ENCODE data around the gene PCDHGA10.
"Not testable (repeated sequence)": the region's sequence is repeated elsewhere in the genome, so short reads cannot be mapped to it uniquely, and the experiment has no call there.

PCDHGA10 gene

GRCh38 chr5:141393267-141393666 lies 19.5 kb upstream of the PCDHGA10 start:
- no peak for DNase-seq

GRCh38 chr5:141394401-141395187 lies 18.2 kb upstream of the PCDHGA10 start:
- not testable (repeated sequence) for DNase-seq

- not testable (repeated sequence) for DNase-seq
Observed at GRCh38 chr5:141397756-141398551, 14.8 kb upstream of the PCDHGA10 start, which contains the start of gene PCDHGB5. Gene PCDHGB5 (plus strand): TSS chr5:141397947. CDS start chr5:141398128, 181 bp downstream.

- no peak for DNase-seq
Observed at GRCh38 chr5:141398608-141399007, 14.2 kb upstream of the PCDHGA10 start.

GRCh38 chr5:141399555-141400258 lies 13.1 kb upstream of the PCDHGA10 start:
- no peak for DNase-seq

GRCh38 chr5:141402553-141403243 lies 10.1 kb upstream of the PCDHGA10 start, which contains the start of gene PCDHGA9:
Gene PCDHGA9 (plus strand): TSS chr5:141402778. CDS start chr5:141402953, 175 bp downstream.
- DNase-seq: no peak

- no peak for DNase-seq
Observed at GRCh38 chr5:141403387-141403786, 9.4 kb upstream of the PCDHGA10 start.

GRCh38 chr5:141407790-141408505 lies 4.8 kb upstream of the PCDHGA10 start, which contains the start of gene PCDHGB6:
Gene PCDHGB6 (plus strand): TSS chr5:141408021. CDS start chr5:141408203, 182 bp downstream.
- not testable (repeated sequence) for DNase-seq

- no peak for DNase-seq
Observed at GRCh38 chr5:141409598-141410306, 3.0 kb upstream of the PCDHGA10 start.

- DNase-seq: no peak
Observed at GRCh38 chr5:141411575-141411974, 1.2 kb upstream of the PCDHGA10 start.

- DNase-seq: no peak
Observed at GRCh38 chr5:141413540-141414069, 818 bp downstream of the PCDHGA10 start.

- DNase-seq: not testable (repeated sequence)
Observed at GRCh38 chr5:141414548-141415274, 1.9 kb downstream of the PCDHGA10 start.

- DNase-seq: not testable (repeated sequence)
Observed at GRCh38 chr5:141415275-141415618, 2.5 kb downstream of the PCDHGA10 start.

GRCh38 chr5:141417494-141418172 lies 4.8 kb downstream of the PCDHGA10 start, which contains the start of gene PCDHGB7:
Gene PCDHGB7 (plus strand): TSS chr5:141417677. CDS start chr5:141417860, 183 bp downstream.
- DNase-seq: peak; percentile 63

- DNase-seq: no peak
Observed at GRCh38 chr5:141419074-141419880, 6.5 kb downstream of the PCDHGA10 start.

- no peak for DNase-seq
Observed at GRCh38 chr5:141420855-141421488, 8.2 kb downstream of the PCDHGA10 start, which contains the start of gene PCDHGA11. Gene PCDHGA11 (plus strand): TSS chr5:141421051. CDS start chr5:141421228, 177 bp downstream.

- DNase-seq: no peak
Observed at GRCh38 chr5:141421489-141421855, 8.7 kb downstream of the PCDHGA10 start.

Data from NCI-H774 (cell line).